HL-60/S4 treated with retinoic acid at 250 ng/mL for 4 days and 3 days (cell line): ENCODE measurements around the gene PARD3.

Experiments used
- in situ Hi-C: fragments of 300-500 bp; cut with MboI; formaldehyde crosslinking; loops from 2 replicates; pipeline ENCODE4 v1.7.0; 2022; ENCODE audit warnings: low sequenced_read_pairs

The PARD3 gene

GRCh38 chr10:34339816-34340553 lies 475.1 kb downstream of the PARD3 start:
- in situ Hi-C loops: no loop called here

GRCh38 chr10:34337917-34338316 lies 477.2 kb downstream of the PARD3 start:
- in situ Hi-C loops: no loop called here

- in situ Hi-C loops: no loop called here
Measured at GRCh38 chr10:34335960-34336690, 479.0 kb downstream of the PARD3 start.

DNA sequence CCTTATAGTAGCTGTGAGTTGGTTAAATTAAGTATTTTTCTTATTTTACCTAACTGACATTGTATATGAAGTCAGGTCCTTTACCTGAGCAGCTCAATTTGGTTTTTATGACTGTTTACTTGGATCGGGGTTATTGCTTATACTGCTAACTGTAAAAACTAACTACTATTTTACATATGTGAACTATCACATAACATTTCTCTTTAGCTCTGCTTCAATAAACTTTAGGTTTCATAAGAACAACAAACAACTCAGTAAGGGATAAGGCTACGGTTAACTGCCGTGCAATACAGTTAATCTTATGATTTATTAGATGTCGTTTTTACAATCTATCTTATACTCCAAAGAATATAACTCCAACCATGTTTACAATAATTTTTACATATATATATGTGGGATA lies 480.2 kb downstream of the PARD3 start:
- in situ Hi-C loops: no loop called here

- in situ Hi-C loops: no loop called here
Measured at GRCh38 chr10:34333513-34333912, 481.6 kb downstream of the PARD3 start.

- in situ Hi-C loops: no loop called here
Measured at GRCh38 chr10:34327184-34327583, 487.9 kb downstream of the PARD3 start.

- in situ Hi-C loops: no loop called here
Measured at GRCh38 chr10:34323192-34323591, 491.9 kb downstream of the PARD3 start.

- in situ Hi-C loops: no loop called here
Measured at GRCh38 chr10:34320265-34320664, 494.8 kb downstream of the PARD3 start.

GRCh38 chr10:34319197-34319846 lies 495.8 kb downstream of the PARD3 start:
- in situ Hi-C loops: no loop called here

DNA sequence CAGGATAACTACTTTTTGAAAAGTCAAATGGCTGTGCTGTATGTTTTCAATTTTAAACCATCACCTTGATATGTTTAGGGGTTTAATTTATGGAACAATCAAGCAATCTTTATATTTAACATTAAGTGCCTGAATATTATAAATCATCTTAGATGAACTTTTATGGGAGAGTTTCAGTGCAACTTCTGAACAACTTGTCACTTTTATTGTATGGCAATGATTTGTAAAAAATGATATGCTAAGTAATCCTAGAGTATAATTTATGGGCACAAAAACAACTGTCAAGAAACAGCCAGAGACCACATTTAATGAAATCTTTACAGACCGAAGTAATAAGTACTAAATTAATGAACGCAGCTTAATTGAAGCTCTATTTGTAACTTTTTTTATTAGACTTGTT lies 498.9 kb downstream of the PARD3 start:
- in situ Hi-C loops: no loop called here

DNA sequence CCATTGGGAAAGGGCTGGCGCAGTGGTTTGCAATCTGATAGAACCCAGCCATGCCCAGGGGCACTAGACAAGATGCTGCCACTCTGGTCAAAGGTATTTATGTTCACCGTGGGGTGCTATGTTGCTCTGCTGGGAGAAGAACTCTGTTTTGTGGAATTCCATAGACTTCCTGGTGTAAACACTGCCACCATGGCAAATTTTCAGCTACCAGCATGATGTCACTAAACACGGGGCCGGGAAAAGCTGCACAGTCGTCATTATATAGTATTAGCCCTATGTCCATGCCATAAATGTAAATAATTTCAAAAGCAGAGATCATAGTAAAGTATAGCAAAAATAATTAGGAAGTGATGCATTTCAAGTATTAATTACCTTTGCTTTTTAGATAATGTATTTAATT lies 500.6 kb downstream of the PARD3 start:
- in situ Hi-C loops: no loop called here

DNA sequence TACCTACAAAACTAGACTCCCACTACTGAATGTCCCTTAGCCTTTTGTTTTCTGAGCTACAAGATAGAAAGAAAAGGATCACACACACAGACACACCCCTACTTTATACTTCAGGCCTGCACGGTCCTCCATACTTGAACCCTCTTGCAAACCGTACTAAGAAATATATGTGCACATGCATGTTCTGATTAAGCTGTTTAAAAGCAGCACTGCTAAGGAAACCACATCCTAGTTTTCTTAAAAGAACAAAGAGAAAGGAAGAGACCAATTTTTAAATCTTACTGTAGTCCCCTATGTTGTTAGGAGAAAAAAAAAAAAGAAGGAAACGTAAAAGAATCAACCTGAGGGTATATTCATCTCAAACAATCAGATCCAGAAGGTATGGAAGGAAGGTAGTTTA lies 501.2 kb downstream of the PARD3 start:
- in situ Hi-C loops: no loop called here

GRCh38 chr10:34313353-34313752 lies 501.7 kb downstream of the PARD3 start:
- in situ Hi-C loops: no loop called here

GRCh38 chr10:34311679-34312078 lies 503.4 kb downstream of the PARD3 start:
- in situ Hi-C loops: no loop called here

GRCh38 chr10:34310234-34310633 lies 504.9 kb downstream of the PARD3 start:
- in situ Hi-C loops: no loop called here

- in situ Hi-C loops: no loop called here
Measured at GRCh38 chr10:34305189-34305588, 509.9 kb downstream of the PARD3 start.

- in situ Hi-C loops: no loop called here
Measured at GRCh38 chr10:34303022-34303421, 512.1 kb downstream of the PARD3 start.

DNA sequence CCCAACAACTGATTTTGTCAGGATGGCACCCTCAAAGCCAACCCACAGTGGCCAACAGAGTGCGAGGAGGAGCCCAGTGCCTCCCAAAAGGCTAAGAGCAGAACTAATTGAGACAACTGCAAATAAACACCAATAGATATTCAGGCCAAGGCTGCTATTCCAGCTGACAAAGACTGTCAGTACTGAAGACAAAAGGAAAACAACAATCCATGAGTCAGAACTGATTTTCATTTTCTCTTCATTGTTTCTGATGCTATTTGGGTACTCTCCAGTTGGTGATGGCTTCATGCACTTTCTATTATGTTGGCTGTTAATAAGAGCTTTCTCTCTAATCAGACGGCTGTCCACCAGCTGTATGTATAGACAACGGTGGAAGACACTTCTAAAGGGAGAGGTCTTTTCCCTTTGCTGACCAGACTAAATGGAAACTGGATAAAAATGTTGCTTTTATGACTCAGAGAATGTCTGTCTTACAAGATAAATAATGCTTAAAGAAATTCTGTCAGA lies 515.9 kb downstream of the PARD3 start:
- in situ Hi-C loops: no loop called here

DNA sequence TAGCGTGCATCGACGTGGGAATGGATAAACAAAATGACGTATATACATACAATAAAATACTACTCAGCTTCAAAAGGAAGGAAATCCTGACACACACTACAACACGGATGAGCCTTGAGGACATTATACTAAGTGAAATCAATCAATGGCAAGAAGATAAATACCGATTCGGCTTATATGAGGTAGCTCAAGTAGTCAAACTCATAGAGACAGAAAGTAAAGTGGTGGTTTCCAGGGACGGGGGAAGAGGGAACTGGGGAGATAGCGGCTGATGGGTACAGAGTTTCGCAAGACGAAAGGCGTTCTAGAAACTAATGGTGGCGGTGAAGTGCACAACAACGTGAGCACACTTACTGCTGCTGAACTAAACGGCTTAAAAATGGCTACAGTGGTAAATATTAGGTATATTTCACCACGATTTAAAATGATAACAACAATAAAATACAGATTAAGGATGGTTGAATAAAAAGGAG lies 516.7 kb downstream of the PARD3 start:
- in situ Hi-C loops: no loop called here

- in situ Hi-C loops: no loop called here
Measured at GRCh38 chr10:34297541-34298345, 517.4 kb downstream of the PARD3 start.

DNA sequence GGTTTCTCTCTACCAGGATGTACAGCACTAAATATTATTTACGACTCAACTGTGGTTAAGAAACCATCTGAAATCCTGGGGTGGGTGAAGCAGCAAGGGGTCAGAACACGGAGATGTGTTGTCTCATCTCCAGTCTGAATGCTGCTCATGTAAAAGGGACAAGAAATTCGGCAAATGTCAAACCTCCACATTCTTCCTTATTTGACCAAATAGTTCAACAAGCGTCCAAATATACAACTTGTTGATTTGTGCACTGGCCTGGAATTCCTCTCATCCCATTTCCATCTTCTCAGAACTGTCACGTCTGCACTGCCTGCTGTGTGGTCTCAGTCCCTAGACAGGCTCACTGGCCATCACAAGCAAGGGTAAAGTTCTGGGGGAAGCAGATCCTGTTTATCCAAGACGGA lies 520.0 kb downstream of the PARD3 start:
- in situ Hi-C loops: no loop called here
